ENCODE measurements around the gene CERT1.

Gene CERT1

GRCh38 chr5:75460942-75461610 lies 50.4 kb downstream of the CERT1 start:
- no peaks in the 10 kb centered on the region for H3K36me3 ChIP-seq (ENCODE audit: control insufficient read depth in 2 of 2, insufficient read depth in 2 of 2, low read length in 2 of 2)
- no peaks in the 10 kb centered on the region for H3K27me3 ChIP-seq (ENCODE audit: control insufficient read depth in 1 of 2, insufficient read depth in 2 of 2, low read length in 2 of 2)
- H3K4me1 ChIP-seq (ENCODE audit: control insufficient read depth, insufficient read depth, low read length) = no peaks in the 10 kb centered on the region
- H3K27ac ChIP-seq (ENCODE audit: low read length) = no peak overlapping the region
- H3K9me3 ChIP-seq (ENCODE audit: control insufficient read depth in 2 of 2, low read length in 2 of 2) = no peaks in the 10 kb centered on the region
- H3K4me3 ChIP-seq (ENCODE audit: low read length in 2 of 2) = no peak overlapping the region
- H3K9ac ChIP-seq (ENCODE audit: low read length in 2 of 2) = no peak overlapping the region

DNA sequence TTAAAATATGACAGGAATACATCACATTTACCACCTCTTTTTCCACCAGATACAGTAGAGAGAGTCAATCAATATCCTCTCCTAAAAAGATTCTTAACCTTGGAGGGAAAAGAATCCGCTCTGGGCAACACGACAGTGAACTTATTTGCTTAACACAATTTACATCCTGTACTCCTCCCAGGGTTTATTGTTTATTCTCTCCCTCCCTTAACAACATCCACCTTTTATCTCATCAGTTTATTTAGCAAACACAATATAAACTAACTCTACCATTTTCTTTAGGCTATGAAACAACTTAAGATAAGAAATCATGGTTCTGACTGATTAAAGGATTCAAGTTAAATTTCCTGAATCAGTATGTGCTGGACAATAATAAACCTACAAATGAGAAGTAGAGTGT lies 50.9 kb downstream of the CERT1 start:
- H3K9me3 ChIP-seq (ENCODE audit: control insufficient read depth in 2 of 2, low read length in 2 of 2) = no peaks in the 10 kb centered on the region
- no peaks in the 10 kb centered on the region for H3K4me1 ChIP-seq (ENCODE audit: control insufficient read depth, insufficient read depth, low read length)
- H3K27ac ChIP-seq (ENCODE audit: low read length) = no peak overlapping the region
- no peaks in the 10 kb centered on the region for H3K36me3 ChIP-seq (ENCODE audit: control insufficient read depth in 2 of 2, insufficient read depth in 2 of 2, low read length in 2 of 2)
- no peak overlapping the region for H3K9ac ChIP-seq (ENCODE audit: low read length in 2 of 2)
- H3K4me3 ChIP-seq (ENCODE audit: low read length in 2 of 2) = no peak overlapping the region
- no peaks in the 10 kb centered on the region for H3K27me3 ChIP-seq (ENCODE audit: control insufficient read depth in 1 of 2, insufficient read depth in 2 of 2, low read length in 2 of 2)

GRCh38 chr5:75457691-75458090 lies 53.7 kb downstream of the CERT1 start:
- Histone ChIP-seq H3K27me3 (ENCODE audit: control insufficient read depth in 1 of 2, insufficient read depth in 2 of 2, low read length in 2 of 2) (no peaks in the 10 kb centered on the region), H3K9me3 (ENCODE audit: control insufficient read depth in 2 of 2, low read length in 2 of 2) (no peaks in the 10 kb centered on the region), H3K36me3 (ENCODE audit: control insufficient read depth in 2 of 2, insufficient read depth in 2 of 2, low read length in 2 of 2) (peaks cover 0 to 3% of the 10 kb centered on the region in 2 donors), H3K4me3 (ENCODE audit: low read length in 2 of 2) (no peak overlapping the region), H3K9ac (ENCODE audit: low read length in 2 of 2) (no peak overlapping the region), H3K27ac (ENCODE audit: low read length) (no peak overlapping the region), H3K4me1 (ENCODE audit: control insufficient read depth, insufficient read depth, low read length) (no peaks in the 10 kb centered on the region)

DNA sequence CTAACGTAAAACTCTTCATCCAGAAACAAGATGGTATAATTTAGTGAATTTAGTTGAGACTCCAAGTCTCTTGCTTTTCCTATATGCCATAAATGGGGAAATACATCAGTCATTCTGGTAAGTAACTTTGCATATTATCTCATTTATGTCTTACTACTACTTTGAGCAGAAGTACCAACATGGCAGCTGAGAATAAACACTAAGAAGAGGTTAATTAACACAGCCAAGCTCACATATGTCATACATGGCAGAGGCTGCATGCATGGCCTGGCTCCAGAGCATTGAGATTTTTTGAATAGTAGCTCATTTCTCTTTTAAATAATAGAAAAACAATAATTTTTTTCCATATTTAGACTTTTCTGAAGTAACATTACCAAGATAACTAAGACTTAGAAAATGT lies 54.3 kb downstream of the CERT1 start:
- H3K4me3 ChIP-seq (ENCODE audit: low read length in 2 of 2) = no peak overlapping the region
- H3K27me3 ChIP-seq (ENCODE audit: control insufficient read depth in 1 of 2, insufficient read depth in 2 of 2, low read length in 2 of 2) = no peaks in the 10 kb centered on the region
- no peak overlapping the region for H3K27ac ChIP-seq (ENCODE audit: low read length)
- peaks cover 0 to 3% of the 10 kb centered on the region in 2 donors for H3K36me3 ChIP-seq (ENCODE audit: control insufficient read depth in 2 of 2, insufficient read depth in 2 of 2, low read length in 2 of 2)
- no peaks in the 10 kb centered on the region for H3K4me1 ChIP-seq (ENCODE audit: control insufficient read depth, insufficient read depth, low read length)
- no peak overlapping the region for H3K9ac ChIP-seq (ENCODE audit: low read length in 2 of 2)
- H3K9me3 ChIP-seq (ENCODE audit: control insufficient read depth in 2 of 2, low read length in 2 of 2) = no peaks in the 10 kb centered on the region

GRCh38 chr5:75450069-75450468 lies 61.4 kb downstream of the CERT1 start:
- H3K4me1 ChIP-seq (ENCODE audit: control insufficient read depth, insufficient read depth, low read length) = no peaks in the 10 kb centered on the region
- no peak overlapping the region for H3K4me3 ChIP-seq (ENCODE audit: low read length in 2 of 2)
- peaks cover 0 to 3% of the 10 kb centered on the region in 2 donors for H3K9me3 ChIP-seq (ENCODE audit: control insufficient read depth in 2 of 2, low read length in 2 of 2)
- H3K9ac ChIP-seq (ENCODE audit: low read length in 2 of 2) = no peak overlapping the region
- peaks cover 0 to 3% of the 10 kb centered on the region in 2 donors for H3K36me3 ChIP-seq (ENCODE audit: control insufficient read depth in 2 of 2, insufficient read depth in 2 of 2, low read length in 2 of 2)
- H3K27me3 ChIP-seq (ENCODE audit: control insufficient read depth in 1 of 2, insufficient read depth in 2 of 2, low read length in 2 of 2) = no peaks in the 10 kb centered on the region
- H3K27ac ChIP-seq (ENCODE audit: low read length) = no peak overlapping the region

- H3K9ac ChIP-seq (ENCODE audit: low read length in 2 of 2) = no peak overlapping the region
- H3K9me3 ChIP-seq (ENCODE audit: control insufficient read depth in 2 of 2, low read length in 2 of 2) = peaks cover 0 to 9% of the 10 kb centered on the region in 2 donors
- no peaks in the 10 kb centered on the region for H3K4me1 ChIP-seq (ENCODE audit: control insufficient read depth, insufficient read depth, low read length)
Measured at GRCh38 chr5:75446068-75446467, 65.4 kb downstream of the CERT1 start.

GRCh38 chr5:75441560-75441959 lies 69.9 kb downstream of the CERT1 start:
- Histone ChIP-seq H3K9me3 (ENCODE audit: control insufficient read depth in 2 of 2, low read length in 2 of 2) (peaks cover 0 to 6% of the 10 kb centered on the region in 2 donors), H3K9ac (ENCODE audit: low read length in 2 of 2) (no peak overlapping the region), H3K36me3 (ENCODE audit: control insufficient read depth in 2 of 2, insufficient read depth in 2 of 2, low read length in 2 of 2) (no peaks in the 10 kb centered on the region), H3K4me3 (ENCODE audit: low read length in 2 of 2) (no peak overlapping the region), H3K4me1 (ENCODE audit: control insufficient read depth, insufficient read depth, low read length) (no peaks in the 10 kb centered on the region), H3K27ac (ENCODE audit: low read length) (no peak overlapping the region), H3K27me3 (ENCODE audit: control insufficient read depth in 1 of 2, insufficient read depth in 2 of 2, low read length in 2 of 2) (no peaks in the 10 kb centered on the region)

More at GRCh38 chr5:75446068-75446467, 65.4 kb downstream of the CERT1 start:
- no peaks in the 10 kb centered on the region for H3K36me3 ChIP-seq (ENCODE audit: control insufficient read depth in 2 of 2, insufficient read depth in 2 of 2, low read length in 2 of 2)
- H3K27me3 ChIP-seq (ENCODE audit: control insufficient read depth in 1 of 2, insufficient read depth in 2 of 2, low read length in 2 of 2) = no peaks in the 10 kb centered on the region
- no peak overlapping the region for H3K27ac ChIP-seq (ENCODE audit: low read length)
- H3K4me3 ChIP-seq (ENCODE audit: low read length in 2 of 2) = no peak overlapping the region

DNA sequence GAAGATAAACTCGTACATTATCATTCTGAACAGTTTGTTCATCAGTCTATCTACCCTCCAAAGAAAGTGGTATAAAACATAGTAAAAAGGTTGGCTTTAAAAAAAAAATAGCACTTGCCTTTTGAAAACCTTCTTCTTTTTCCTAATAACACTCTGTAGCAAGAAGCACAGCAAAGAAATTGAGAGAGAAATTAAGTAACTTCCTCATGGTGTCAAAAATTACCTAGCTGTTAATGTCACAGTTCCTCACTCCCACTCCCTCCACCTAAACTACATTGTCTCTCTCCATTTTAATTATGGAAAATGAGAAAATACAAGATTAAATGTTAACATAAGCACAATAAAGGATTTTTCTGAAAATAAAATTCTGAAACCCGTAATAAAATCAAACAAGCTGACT lies 72.2 kb downstream of the CERT1 start:
- H3K4me1 ChIP-seq (ENCODE audit: control insufficient read depth, insufficient read depth, low read length) = no peaks in the 10 kb centered on the region
- peaks cover 0 to 6% of the 10 kb centered on the region in 2 donors for H3K9me3 ChIP-seq (ENCODE audit: control insufficient read depth in 2 of 2, low read length in 2 of 2)
- no peaks in the 10 kb centered on the region for H3K36me3 ChIP-seq (ENCODE audit: control insufficient read depth in 2 of 2, insufficient read depth in 2 of 2, low read length in 2 of 2)
- no peak overlapping the region for H3K4me3 ChIP-seq (ENCODE audit: low read length in 2 of 2)
- no peak overlapping the region for H3K9ac ChIP-seq (ENCODE audit: low read length in 2 of 2)
- no peak overlapping the region for H3K27ac ChIP-seq (ENCODE audit: low read length)
- H3K27me3 ChIP-seq (ENCODE audit: control insufficient read depth in 1 of 2, insufficient read depth in 2 of 2, low read length in 2 of 2) = no peaks in the 10 kb centered on the region

DNA sequence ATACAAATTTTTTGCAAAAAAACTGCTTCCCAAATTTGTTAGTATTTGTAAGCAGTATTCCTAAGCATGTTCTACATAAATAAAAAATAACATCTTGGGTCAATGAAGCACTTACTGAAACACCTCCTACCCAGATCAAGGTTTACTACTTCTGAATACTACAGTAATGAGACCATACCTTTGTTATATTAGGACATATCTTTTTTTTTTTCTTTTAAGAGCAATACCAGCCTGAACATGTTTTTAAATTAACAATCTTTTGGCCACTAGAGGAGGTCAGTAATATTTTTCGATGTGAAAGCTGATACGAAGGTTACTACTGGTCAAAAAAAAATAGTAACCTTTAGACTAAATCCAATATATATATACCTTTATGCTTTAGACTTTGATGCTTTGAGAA lies 72.7 kb downstream of the CERT1 start:
- peaks cover 0 to 6% of the 10 kb centered on the region in 2 donors for H3K9me3 ChIP-seq (ENCODE audit: control insufficient read depth in 2 of 2, low read length in 2 of 2)
- H3K27ac ChIP-seq (ENCODE audit: low read length) = no peak overlapping the region
- no peaks in the 10 kb centered on the region for H3K27me3 ChIP-seq (ENCODE audit: control insufficient read depth in 1 of 2, insufficient read depth in 2 of 2, low read length in 2 of 2)
- H3K9ac ChIP-seq (ENCODE audit: low read length in 2 of 2) = no peak overlapping the region
- H3K4me1 ChIP-seq (ENCODE audit: control insufficient read depth, insufficient read depth, low read length) = no peaks in the 10 kb centered on the region
- no peaks in the 10 kb centered on the region for H3K36me3 ChIP-seq (ENCODE audit: control insufficient read depth in 2 of 2, insufficient read depth in 2 of 2, low read length in 2 of 2)
- H3K4me3 ChIP-seq (ENCODE audit: low read length in 2 of 2) = no peak overlapping the region

DNA sequence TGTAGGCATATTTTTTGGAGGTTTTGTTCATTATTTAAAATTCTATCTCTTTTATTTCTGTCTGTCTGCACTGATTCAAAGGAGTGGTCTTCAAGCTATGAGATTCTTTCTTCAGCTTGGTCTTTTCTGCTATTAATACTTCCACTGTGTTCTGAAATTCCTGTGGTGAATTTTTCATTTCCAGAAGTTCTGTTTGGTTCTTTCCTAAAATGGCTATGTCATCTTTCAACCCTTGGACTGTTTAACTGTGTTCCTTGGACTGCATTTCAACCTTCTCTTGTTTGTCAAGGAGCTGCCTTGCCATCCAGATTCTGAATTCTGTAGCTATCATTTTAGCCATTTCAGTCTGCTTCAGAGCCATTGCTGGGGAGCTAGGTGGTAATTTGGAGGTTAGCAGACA lies 76.3 kb downstream of the CERT1 start:
- no peak overlapping the region for H3K27ac ChIP-seq (ENCODE audit: low read length)
- no peaks in the 10 kb centered on the region for H3K36me3 ChIP-seq (ENCODE audit: control insufficient read depth in 2 of 2, insufficient read depth in 2 of 2, low read length in 2 of 2)
- H3K4me1 ChIP-seq (ENCODE audit: control insufficient read depth, insufficient read depth, low read length) = no peaks in the 10 kb centered on the region
- H3K4me3 ChIP-seq (ENCODE audit: low read length in 2 of 2) = no peak overlapping the region
- no peaks in the 10 kb centered on the region for H3K27me3 ChIP-seq (ENCODE audit: control insufficient read depth in 1 of 2, insufficient read depth in 2 of 2, low read length in 2 of 2)
- no peaks in the 10 kb centered on the region for H3K9me3 ChIP-seq (ENCODE audit: control insufficient read depth in 2 of 2, low read length in 2 of 2)
- no peak overlapping the region for H3K9ac ChIP-seq (ENCODE audit: low read length in 2 of 2)

GRCh38 chr5:75433814-75434506 lies 77.5 kb downstream of the CERT1 start:
- H3K9ac ChIP-seq (ENCODE audit: low read length in 2 of 2) = no peak overlapping the region
- no peaks in the 10 kb centered on the region for H3K36me3 ChIP-seq (ENCODE audit: control insufficient read depth in 2 of 2, insufficient read depth in 2 of 2, low read length in 2 of 2)
- no peak overlapping the region for H3K4me3 ChIP-seq (ENCODE audit: low read length in 2 of 2)
- H3K27ac ChIP-seq (ENCODE audit: low read length) = no peak overlapping the region
- H3K9me3 ChIP-seq (ENCODE audit: control insufficient read depth in 2 of 2, low read length in 2 of 2) = no peaks in the 10 kb centered on the region
- H3K4me1 ChIP-seq (ENCODE audit: control insufficient read depth, insufficient read depth, low read length) = no peaks in the 10 kb centered on the region
- no peaks in the 10 kb centered on the region for H3K27me3 ChIP-seq (ENCODE audit: control insufficient read depth in 1 of 2, insufficient read depth in 2 of 2, low read length in 2 of 2)
